HepG2 (cell line): Measurements from ENCODE around the gene CUL9. TPM values are rescaled to one million over a fixed set of nuclear protein-coding genes. Genes with fewer than 3 reads are reported as not detected.
A peak's percentile ranks its signal among the peaks of the same experiment; 100 is the strongest.

Experiments
- ATRX ChIP-seq: sonication (generic); formaldehyde crosslinking; IDR thresholded peaks from 2 replicates; pipeline ENCODE4 v1.4.0; 2020; ENCODE audit warnings: missing genetic modification reagents, borderline replicate concordance
- BCL3 ChIP-seq: sonication (generic); formaldehyde crosslinking; IDR thresholded peaks from 2 replicates; pipeline ENCODE4 v1.5.1; 2020; ENCODE audit warnings: mild to moderate bottlenecking, missing genetic modification reagents, moderate library complexity
- CHD2 ChIP-seq: IDR thresholded peaks from 2 replicates; pipeline ENCODE4 v1.6.1; 2011; ENCODE audit warnings: low read depth, low read length, improper control_type of control experiment
- ETV5 ChIP-seq: IDR thresholded peaks from 2 replicates; pipeline ENCODE4 v1.6.1; 2018; ENCODE audit warnings: missing biosample characterization, missing genetic modification reagents, inconsistent platforms, borderline replicate concordance
- HNRNPUL1 ChIP-seq: fragments of 200-400 bp; formaldehyde crosslinking; IDR thresholded peaks from 2 replicates; pipeline ENCODE4 v1.6.1; 2017; ENCODE audit warnings: low read depth, mild to moderate bottlenecking, low read length, moderate library complexity
- NR2C2 ChIP-seq: sonication (generic); formaldehyde crosslinking; IDR thresholded peaks from 2 replicates; pipeline ENCODE4 v1.4.0; 2020; ENCODE audit warnings: missing genetic modification reagents, mild to moderate bottlenecking, moderate library complexity, borderline replicate concordance
- PHF21A ChIP-seq: sonication (generic); formaldehyde crosslinking; IDR thresholded peaks from 2 replicates; pipeline ENCODE4 v1.5.0; 2020; ENCODE audit warnings: mild to moderate bottlenecking, missing genetic modification reagents
- POGZ ChIP-seq: sonication (generic); formaldehyde crosslinking; IDR thresholded peaks from 2 replicates; pipeline ENCODE4 v1.4.0; 2020; ENCODE audit warnings: mild to moderate bottlenecking, missing genetic modification reagents
- PRDM4 ChIP-seq: sonication (generic); formaldehyde crosslinking; IDR thresholded peaks from 2 replicates; pipeline ENCODE4 v1.9.0; 2021; ENCODE audit warnings: missing genetic modification reagents, borderline replicate concordance
- RFX1 ChIP-seq: fragments of 450-650 bp; IDR thresholded peaks from 2 replicates; pipeline ENCODE4 v1.6.1; 2017
- SETDB1 ChIP-seq: sonication (generic); formaldehyde crosslinking; IDR thresholded peaks from 2 replicates; pipeline ENCODE4 v1.5.1; 2020; ENCODE audit warnings: missing genetic modification reagents, mild to moderate bottlenecking, borderline replicate concordance
- ZKSCAN8 ChIP-seq: IDR thresholded peaks from 2 replicates; pipeline ENCODE4 v1.6.1; 2016; ENCODE audit warnings: borderline replicate concordance, missing genetic modification reagents, missing compliant biosample characterization
- ZNF160 ChIP-seq: sonication (generic); formaldehyde crosslinking; IDR thresholded peaks from 2 replicates; pipeline ENCODE4 v1.8.0; 2022; ENCODE audit warnings: mild to moderate bottlenecking, inconsistent platforms, missing genetic modification reagents
- ZNF224 ChIP-seq: sonication (generic); formaldehyde crosslinking; IDR thresholded peaks from 2 replicates; pipeline ENCODE4 v1.5.0; 2020; ENCODE audit warnings: mild to moderate bottlenecking, missing genetic modification reagents
- ZNF407 ChIP-seq: sonication (generic); formaldehyde crosslinking; IDR thresholded peaks from one replicate; pipeline ENCODE4 v1.5.1; 2020; ENCODE audit warnings: mild to moderate bottlenecking, missing genetic modification reagents; ENCODE audit errors: not compliant biosample characterization
- ZNF580 ChIP-seq: IDR thresholded peaks from 2 replicates; pipeline ENCODE4 v1.6.1; 2016; ENCODE audit warnings: low read depth, borderline replicate concordance
- polyA plus RNA-seq, 8 experiments: library from polyadenylated mRNA; depleted of rRNA in 3 of 8; stranded (reverse) in 7 of 8; unstranded in 1 of 8; fragments of >200 nt; fragmentation: Illumina TruSeq in 4 of 8; extraction: Trizol in 4 of 8; gene quantifications; 2 replicates each; pipeline versions ENCODE4 v1.2.1 to v1.2.3, GENCODE V29; 2011 to 2016; ENCODE audit warnings: low read depth in 4 of 8, missing spikeins in 1 of 8, mixed read lengths in 1 of 8; ENCODE audit not compliant: insufficient read depth in 1 of 8
- total RNA-seq, 5 experiments: library from RNA; depleted of rRNA; stranded (reverse); fragments of >200 nt; fragmentation: Illumina TruSeq; extraction: Trizol; gene quantifications; 2 replicates each; pipeline ENCODE4 v1.2.3, GENCODE V29; 2016; ENCODE audit warnings: low read depth in 1 of 5

Gene CUL9
- total and polyA plus RNA-seq, 2 of the 13 experiments (the other 11 are each of a cell fraction or from before 2014, with no cell fraction given) = 11.4 to 13.7 TPM

GRCh38 chr6:43181942-43182860, at the start of gene CUL9 (continued):
- TF ChIP-seq ZNF407 (CRISPR knock-in tag) (peak; percentile 83), ZNF224 (CRISPR knock-in tag) (no peak), CHD2 (no peak), ZKSCAN8 (CRISPR knock-in tag) (peak; percentile 75; the same call in 1 of the 2 replicates), ATRX (CRISPR knock-in tag) (no peak), NR2C2 (peak; percentile 98), ZNF580 (CRISPR knock-in tag) (peak; percentile 87; the same call in 1 of the 2 replicates), ETV5 (CRISPR knock-in tag) (peak; percentile 87), SETDB1 (no peak), BCL3 (CRISPR knock-in tag) (peak; percentile 88), RFX1 (no peak), HNRNPUL1 (no peak), PRDM4 (CRISPR knock-in tag) (no peak), ZNF160 (CRISPR knock-in tag) (peak; percentile 93), PHF21A (CRISPR knock-in tag) (peak; percentile 53; the same call in 1 of the 2 replicates), POGZ (CRISPR knock-in tag) (peak; percentile 86)
